ENCODE data around the gene HAP1. TPM values are rescaled to one million over a fixed set of nuclear protein-coding genes. Genes with fewer than 3 reads are reported as not detected.

The HAP1 gene
- total RNA-seq, 1 experiment from 2014 or later = 0.11 TPM

DNA sequence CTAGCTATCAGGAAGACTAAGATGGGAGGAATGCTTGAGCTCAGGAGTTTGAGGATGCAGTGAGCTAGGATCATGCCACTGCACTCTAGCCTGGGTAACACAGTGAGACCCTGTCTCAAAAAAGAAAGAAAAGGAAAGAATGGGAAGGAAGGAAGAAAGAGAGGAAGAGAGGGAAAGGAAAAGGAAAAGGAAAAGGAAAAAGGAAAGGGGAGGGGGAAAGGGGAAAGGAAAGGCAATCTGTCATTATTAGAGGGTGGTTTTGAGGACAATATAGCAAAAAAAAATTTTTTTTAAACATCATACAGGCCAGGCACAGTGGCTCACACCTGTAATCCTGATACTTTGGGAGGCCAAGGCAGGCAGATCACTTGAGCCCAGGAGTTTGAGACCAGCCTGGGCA is 31.7 kb upstream of the HAP1 start:
- DNase-seq (ENCODE audit: low read depth) = no peak

GRCh38 chr17:41763327-41763726 is 28.9 kb upstream of the HAP1 start:
- DNase-seq (ENCODE audit: low read depth) = no peak

DNA sequence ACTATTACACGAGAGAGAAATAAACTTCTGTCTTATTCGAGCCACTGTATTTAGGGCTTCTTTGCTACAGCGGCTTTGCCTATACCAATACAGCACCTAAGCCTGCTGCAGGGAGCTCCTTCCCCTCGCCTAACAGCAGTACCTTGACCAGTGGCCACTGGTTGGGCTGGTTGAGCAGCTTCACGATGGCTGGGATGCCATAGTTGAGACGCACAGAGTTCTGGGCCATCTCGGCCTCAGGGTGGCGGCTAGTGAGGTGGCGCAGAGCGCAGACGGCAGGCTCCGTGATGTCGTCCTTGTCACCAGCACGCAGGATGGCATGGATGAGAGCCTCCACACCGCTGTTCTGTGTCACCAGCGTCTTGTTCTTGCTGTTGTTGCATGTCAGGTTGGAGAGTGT is 28.4 kb upstream of the HAP1 start:
- DNase-seq (ENCODE audit: low read depth) = no peak

- DNase-seq (ENCODE audit: low read depth) = no peak
Observed at GRCh38 chr17:41762391-41762790, 27.9 kb upstream of the HAP1 start.

- no peak for DNase-seq (ENCODE audit: low read depth)
Observed at GRCh38 chr17:41760878-41761277, 26.4 kb upstream of the HAP1 start.

- no peak for DNase-seq (ENCODE audit: low read depth)
Observed at GRCh38 chr17:41758601-41759000, 24.2 kb upstream of the HAP1 start.

- DNase-seq (ENCODE audit: low read depth) = no peak
Observed at GRCh38 chr17:41754066-41754465, 19.6 kb upstream of the HAP1 start.

GRCh38 chr17:41751288-41751687 is 16.8 kb upstream of the HAP1 start:
- DNase-seq (ENCODE audit: low read depth) = no peak

DNA sequence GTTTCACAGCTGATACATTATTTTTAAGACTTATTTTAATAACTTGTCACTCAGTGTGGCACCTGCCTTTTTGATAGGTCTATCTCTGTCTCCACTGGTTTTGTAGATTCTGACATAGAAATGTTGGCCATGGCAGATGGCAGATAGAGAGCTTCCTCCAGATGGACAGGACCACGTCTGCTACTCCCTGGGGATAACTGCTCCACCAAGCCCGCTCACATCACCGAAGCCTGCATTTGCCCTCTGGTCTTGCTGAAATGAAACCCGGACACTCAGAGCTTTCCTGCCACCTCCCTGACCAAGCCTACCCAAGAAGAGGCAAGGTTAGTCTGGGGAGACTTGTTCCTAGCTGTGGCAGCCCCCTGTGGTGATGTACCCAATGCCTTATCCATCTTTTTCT is 16.4 kb upstream of the HAP1 start:
- no peak for DNase-seq (ENCODE audit: low read depth)

DNA sequence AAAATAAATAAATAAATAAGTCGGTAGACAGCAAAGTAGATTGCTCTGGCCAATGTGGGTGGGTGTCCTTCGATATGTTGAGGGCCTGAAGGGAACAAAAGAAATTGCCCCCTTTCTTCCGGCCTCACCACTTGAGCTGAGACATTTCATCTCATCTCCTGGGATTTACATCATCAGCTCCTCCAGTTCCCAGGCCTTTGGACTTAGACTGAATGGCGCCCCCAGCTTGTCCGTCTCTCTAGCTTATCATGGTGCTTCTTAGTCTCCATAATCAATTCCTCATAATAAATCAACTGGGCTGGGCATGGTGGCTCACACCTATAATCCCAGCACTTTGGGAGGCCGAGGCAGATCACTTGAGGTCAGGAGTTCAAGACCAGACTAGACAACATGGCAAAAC is 13.8 kb upstream of the HAP1 start:
- DNase-seq (ENCODE audit: low read depth) = no peak

GRCh38 chr17:41741709-41742108 is 7.3 kb upstream of the HAP1 start:
- no peak for DNase-seq (ENCODE audit: low read depth)

DNA sequence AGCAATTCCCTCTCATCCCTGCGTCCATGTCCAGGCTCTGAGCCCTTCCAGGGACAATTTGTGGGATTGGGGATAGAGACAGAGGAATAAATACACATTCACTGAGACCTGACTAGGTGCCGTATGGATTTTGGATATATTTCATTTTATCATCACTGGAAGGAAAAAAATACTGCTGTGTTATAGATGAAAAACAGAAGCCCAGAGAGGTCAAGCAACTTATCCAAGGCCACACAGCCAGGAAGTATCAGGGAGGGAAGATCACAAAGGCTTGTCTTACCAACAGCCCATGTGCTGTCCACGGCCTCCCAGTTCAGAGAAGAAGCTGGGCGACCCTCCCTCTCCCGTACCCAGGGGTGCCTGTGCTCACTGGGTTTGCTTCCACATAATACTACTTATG is 6.1 kb upstream of the HAP1 start:
- DNase-seq (ENCODE audit: low read depth) = no peak

- DNase-seq (ENCODE audit: low read depth) = peak; percentile 39
Observed at GRCh38 chr17:41739661-41740352, 5.4 kb upstream of the HAP1 start.

DNA sequence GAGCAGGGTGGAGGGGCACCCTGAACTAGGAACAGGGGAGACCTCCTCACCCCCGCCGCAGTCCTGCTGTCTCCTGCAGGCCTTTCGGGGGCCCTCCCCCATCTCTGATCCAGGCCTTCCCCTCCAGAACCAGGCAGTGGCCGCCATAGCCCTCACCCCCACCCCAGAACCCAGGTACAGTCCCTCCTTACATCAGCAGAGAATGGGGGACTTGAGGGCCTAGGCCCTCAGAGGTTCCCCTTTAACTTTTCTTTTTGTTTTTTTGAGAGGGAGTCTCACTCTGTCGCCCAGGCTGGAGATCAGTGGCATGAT is 4.3 kb upstream of the HAP1 start:
- DNase-seq (ENCODE audit: low read depth) = no peak

DNA sequence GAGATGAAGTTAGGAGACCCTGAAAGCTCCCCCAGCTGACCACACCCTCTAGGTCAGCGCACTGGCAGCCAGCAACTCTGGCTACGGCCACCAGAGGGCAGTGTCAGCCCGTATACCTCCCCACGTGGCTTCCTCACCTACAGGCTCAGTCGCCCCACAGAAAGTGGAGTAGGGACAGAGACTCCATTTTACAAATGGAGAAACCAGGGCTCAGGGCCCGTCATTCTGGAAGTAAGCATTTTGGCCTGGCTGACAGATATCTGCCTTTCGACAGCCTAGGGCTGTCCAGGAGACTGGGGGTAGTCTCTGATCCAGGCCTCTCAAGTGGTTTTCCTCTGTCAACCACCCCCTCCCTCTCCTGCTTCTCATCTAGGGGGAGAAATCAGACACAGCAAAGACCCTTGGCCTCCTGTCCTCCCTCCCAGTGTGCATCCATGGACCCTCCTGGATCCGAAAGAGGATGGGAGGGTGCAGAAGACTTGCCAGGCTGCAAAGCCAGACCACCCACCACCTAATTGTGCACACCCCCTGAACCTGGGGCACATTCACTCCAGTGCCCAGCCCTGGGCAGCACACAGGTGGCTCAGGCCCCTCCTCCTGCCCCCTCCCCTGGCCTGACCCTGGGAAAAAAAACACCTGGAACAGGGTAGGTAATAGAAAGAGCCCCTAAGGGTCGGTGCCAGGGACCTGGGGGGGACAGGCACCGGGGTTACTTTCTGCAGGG is 3.8 kb upstream of the HAP1 start:
- DNase-seq (ENCODE audit: low read depth) = peak; percentile 90

DNA sequence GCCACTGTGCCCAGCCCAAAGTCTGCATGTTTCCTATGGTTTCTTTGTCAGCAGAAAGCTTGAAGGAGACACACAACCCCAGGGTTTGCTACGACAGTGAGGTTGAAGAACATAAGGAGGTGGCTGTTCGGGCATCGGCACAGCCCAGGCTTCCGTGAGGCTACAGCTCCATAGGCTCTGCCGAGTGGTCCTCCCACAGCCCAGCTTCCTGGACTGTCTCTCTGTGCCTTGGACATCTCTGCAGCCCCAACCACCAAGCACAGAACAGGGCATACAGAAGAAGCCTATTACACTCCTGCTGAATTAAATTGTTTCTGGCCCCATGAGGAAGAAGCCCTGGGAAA is 3.2 kb upstream of the HAP1 start:
- DNase-seq (ENCODE audit: low read depth) = peak; percentile 69

DNA sequence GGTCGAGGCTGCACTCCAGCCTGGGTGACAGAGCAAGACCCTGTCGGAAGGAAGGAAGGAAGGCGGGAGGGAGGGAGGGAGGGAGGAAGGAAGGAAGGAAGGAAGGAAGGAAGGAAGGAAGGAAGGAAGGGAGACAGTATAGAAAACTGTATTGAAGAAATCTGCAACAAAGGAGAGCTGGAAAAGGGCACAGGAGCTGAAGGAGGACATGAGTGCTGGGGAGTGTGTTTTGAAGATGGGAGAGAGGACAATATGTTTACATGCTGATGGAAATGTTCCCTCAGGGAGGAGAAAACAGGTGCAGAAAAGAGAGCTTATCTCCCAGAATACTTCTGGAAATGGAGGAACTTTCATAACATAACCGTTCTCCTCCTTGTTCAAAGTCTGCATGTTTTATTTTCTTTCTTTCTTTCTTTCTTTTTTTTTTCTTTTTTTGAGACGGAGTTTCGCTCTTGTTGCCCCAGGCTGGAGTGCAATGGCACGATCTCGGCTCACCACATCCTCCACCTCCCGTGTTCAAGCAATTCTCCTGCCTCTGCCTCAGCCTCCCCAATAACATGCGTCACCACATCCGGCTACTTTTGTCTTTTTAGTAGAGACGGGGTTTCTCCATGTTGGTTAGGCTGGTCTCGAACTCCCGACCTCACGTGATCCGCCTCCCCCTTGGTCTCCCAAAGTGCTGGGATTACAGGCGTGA is 2.7 kb upstream of the HAP1 start:
- no peak for DNase-seq (ENCODE audit: low read depth)

DNA sequence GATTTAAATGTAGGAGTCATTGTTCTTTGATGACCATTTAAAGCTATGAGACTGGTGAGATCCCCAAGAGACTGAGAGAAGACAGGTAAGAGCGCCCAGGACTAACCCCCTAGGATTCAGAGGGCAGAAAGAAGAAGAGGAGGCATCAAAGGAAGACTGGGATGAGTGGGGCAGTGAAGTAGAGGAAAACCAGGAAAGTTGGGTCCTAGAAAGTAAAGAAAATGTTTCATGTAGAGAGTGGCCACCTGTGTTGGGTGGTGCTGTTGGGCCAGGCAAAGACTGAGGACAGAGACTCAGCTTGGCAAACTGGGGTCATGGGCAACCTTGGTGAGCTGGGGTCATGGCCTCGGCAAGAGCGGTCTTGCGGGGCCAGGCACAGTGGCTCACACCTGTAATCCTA is 1.3 kb upstream of the HAP1 start:
- DNase-seq (ENCODE audit: low read depth) = no peak

DNA sequence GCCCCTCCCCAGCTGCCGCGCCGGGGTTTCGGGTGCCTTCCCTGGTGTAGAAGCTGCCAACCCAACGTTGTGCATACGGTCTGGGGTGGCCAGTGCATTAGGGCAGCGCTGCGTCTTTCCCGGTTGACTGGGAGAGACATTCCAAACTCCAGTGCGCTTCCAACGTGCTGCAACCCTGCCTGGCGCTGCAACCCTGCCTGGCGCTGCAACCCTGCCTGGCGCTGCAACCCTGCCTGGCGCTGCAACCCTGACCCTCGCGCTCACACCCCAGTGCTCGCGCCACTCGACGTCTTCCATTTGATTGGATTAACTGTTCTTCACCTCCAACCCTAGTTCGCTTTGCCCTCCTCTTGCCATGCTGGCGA is 488 bp upstream of the HAP1 start:
- DNase-seq (ENCODE audit: low read depth) = no peak

DNA sequence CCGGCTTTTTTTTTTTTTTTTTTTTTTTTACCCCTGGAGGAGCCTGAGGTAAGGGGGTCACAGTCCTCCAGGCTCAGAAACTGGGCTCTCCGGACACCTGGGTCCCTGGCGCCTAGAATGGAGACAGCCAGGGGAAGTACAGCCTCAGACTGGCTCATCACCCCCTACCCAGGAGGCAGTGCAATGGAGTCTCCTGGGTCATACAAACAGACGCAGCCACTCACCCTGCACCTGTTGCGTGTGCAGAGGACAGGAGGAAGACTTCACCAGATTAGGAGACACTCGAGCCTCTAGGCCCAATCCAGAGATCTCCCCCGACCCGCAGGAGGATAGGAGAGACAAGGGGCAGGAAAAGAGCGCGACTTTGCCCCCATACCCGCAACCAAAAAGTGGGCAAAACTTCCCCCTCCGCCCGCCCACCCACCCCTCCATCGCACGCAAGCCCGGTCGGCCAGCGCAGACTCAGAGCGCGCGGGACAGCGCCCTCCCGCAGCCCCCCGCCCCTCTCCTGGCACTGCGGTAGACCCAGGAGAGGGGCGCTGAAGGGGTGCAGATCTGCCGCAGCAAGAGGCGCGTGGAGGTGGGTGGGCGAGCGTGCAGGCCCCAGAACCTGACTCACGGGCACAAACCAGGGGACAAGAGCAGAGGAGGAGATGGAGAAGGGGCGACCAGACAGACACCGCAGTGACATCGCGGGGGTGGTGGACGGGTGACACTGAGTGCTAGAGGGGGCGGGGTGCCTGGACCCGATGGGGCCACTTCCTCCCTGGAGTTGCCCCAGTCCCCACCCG is 900 bp downstream of the HAP1 start:
- no peak for DNase-seq (ENCODE audit: low read depth)

DNA sequence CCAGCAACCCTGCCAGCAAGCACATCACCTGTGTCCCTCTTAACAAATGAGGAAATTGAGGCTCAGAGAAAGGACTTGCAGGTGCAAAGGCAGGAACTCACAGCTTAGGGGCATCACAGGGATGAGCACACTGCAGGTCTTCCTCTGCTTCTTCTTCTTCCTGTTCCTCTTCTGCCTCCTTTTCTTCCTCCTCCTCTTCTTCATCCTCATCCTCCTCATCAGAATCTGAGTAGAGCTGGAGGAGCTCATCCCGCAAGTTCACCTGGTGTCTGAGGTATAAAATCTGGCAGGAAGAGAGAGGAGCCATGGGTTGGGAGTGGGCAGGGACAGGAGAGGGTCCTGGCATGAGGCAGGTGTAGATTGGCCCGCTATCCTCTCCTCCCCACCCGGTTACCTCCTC is 2.6 kb downstream of the HAP1 start:
- no peak for DNase-seq (ENCODE audit: low read depth)

GRCh38 chr17:41730479-41730878 is 4.0 kb downstream of the HAP1 start:
- DNase-seq (ENCODE audit: low read depth) = no peak

DNA sequence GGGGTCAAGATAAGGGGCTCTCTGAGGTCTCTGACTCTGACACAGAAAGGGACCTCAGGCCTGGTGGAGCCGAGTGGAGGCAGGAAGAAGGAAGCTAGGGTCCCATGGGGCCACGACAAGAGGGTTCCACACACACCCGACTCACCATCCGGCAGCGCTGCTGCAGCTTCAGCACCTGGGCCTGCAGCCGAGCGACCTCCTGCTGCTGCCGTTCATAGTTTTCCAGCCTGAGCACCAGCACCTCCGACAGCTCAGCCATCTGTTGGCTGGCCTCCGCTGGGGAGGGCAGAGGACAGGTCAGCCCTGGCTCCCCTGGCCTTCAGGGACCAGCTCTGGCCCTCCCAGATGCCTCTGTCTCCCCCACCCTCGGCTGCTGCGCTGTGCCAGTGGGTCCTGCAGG is 6.4 kb downstream of the HAP1 start:
- no peak for DNase-seq (ENCODE audit: low read depth)

Data from Daoy (cell line).